GM18511 (cell line): ENCODE measurements around the gene KRTDAP.
"Not testable (repeated sequence)": the region's sequence is repeated elsewhere in the genome, so short reads cannot be mapped to it uniquely, and the experiment has no call there.

Experiments used
- ATAC-seq: cut with Tn5 transposase; IDR thresholded peaks from one replicate; pipeline ENCODE4 v1.9.1; 2021; ENCODE audit warnings: mild to moderate bottlenecking, moderate library complexity; ENCODE audit not compliant: unreplicated experiment

Gene KRTDAP

GRCh38 chr19:35486268-35486708 is 4.0 kb downstream of the KRTDAP start:
- no peak for ATAC-seq

GRCh38 chr19:35484252-35485036 is 5.8 kb downstream of the KRTDAP start:
- ATAC-seq, result peak; percentile 75

- no peak for ATAC-seq
These were observed 7.2 kb downstream of the KRTDAP start for GRCh38 chr19:35483089-35483488.

GRCh38 chr19:35478794-35479677 is 11.2 kb downstream of the KRTDAP start:
- ATAC-seq, result no peak

GRCh38 chr19:35476149-35476548 is 14.1 kb downstream of the KRTDAP start:
- no peak for ATAC-seq

GRCh38 chr19:35474594-35474993 is 15.7 kb downstream of the KRTDAP start:
- not testable (repeated sequence) for ATAC-seq

- no peak for ATAC-seq
These were observed 16.2 kb downstream of the KRTDAP start for GRCh38 chr19:35474104-35474503.

- no peak for ATAC-seq
These were observed 18.3 kb downstream of the KRTDAP start for GRCh38 chr19:35471946-35472345.

- not testable (repeated sequence) for ATAC-seq
These were observed 19.2 kb downstream of the KRTDAP start for GRCh38 chr19:35471075-35471474.

GRCh38 chr19:35470128-35470527 is 20.1 kb downstream of the KRTDAP start:
- ATAC-seq, result no peak

- ATAC-seq, result peak; percentile 80
These were observed 21.6 kb downstream of the KRTDAP start for GRCh38 chr19:35468637-35469036.

- no peak for ATAC-seq
These were observed 24.0 kb downstream of the KRTDAP start for GRCh38 chr19:35466259-35466658.

GRCh38 chr19:35462956-35463355 is 27.3 kb downstream of the KRTDAP start:
- ATAC-seq, result not testable (repeated sequence)

GRCh38 chr19:35462476-35462953 is 27.7 kb downstream of the KRTDAP start:
- ATAC-seq, result peak; percentile 65

GRCh38 chr19:35461788-35462187 is 28.5 kb downstream of the KRTDAP start:
- not testable (repeated sequence) for ATAC-seq

GRCh38 chr19:35461060-35461459 is 29.2 kb downstream of the KRTDAP start:
- ATAC-seq, result no peak

GRCh38 chr19:35460608-35461007 is 29.7 kb downstream of the KRTDAP start:
- no peak for ATAC-seq

- ATAC-seq, result no peak
These were observed 30.7 kb downstream of the KRTDAP start for GRCh38 chr19:35459414-35460082.

GRCh38 chr19:35458731-35459391 is 31.4 kb downstream of the KRTDAP start:
- ATAC-seq, result peak; percentile 74

GRCh38 chr19:35458192-35458591 is 32.1 kb downstream of the KRTDAP start:
- ATAC-seq, result no peak

- ATAC-seq, result no peak
These were observed 33.1 kb downstream of the KRTDAP start for GRCh38 chr19:35457173-35457572.
